Measurements from ENCODE around the gene RTL10. TPM values are rescaled to one million over a fixed set of nuclear protein-coding genes. Genes with fewer than 3 reads are reported as not detected.

Gene RTL10
- total and polyA plus RNA-seq, 2 of the 4 experiments (the other 2 are of a cell fraction) = 8.6 to 12.1 TPM

DNA sequence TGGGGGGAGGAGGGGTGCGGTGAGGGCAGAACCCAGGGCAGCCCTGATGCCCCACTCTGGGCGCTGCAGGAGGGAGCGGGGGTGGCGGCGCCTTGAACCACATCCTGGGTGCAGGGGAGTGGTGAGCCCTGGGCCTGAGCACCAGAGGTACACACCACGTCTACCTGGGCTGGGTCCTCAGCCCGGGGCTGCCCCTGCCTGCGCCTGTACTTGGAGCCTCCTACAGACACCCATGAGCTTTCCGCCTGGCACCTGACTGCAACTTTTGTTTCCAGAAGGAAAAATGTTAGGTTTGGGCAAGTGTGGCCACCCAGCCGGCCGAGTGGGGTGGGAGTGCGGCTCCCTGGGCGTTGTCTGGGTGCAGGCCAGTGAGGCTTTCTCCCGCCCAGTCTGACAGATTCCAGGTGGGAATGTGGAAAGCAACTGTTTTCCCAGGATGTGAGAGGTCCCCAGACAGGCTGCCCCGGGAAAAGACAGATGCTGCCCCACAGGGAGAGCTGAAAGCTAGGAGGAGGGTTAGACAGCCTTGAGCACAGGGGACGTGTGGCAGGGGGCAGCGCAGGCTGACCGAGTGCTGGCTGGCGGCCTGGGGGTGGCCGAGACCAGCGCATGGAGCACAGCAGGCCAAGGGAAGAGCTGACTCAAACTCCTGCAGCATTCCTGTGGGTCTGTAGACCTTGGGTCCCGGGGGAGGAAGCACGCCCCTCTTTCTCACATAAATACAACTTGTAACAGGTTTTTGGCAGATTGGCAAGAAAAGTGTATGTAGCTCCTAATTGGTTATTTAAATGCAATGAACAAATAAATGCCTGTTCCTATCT lies 44.1 kb downstream of the RTL10 start:
- no peak overlapping the region for H3K27ac ChIP-seq (ENCODE audit: insufficient read depth, low read length)
- TF ChIP-seq MXI1 (IDR thresholded peaks at IDR 0.05; ENCODE audit: borderline replicate concordance, low read depth, low read length) (0 out of 2 replicates have a peak, but pooled peaks have one; percentile 23), RCOR1 (IDR thresholded peaks at IDR 0.05; ENCODE audit: insufficient replicate concordance, low read length) (no peak), CHD1 (IDR thresholded peaks at IDR 0.05; ENCODE audit: low read depth, low read length) (no peak), CEBPB (IDR thresholded peaks at IDR 0.05; ENCODE audit: low read depth, low read length) (no peak), RFX5 (IDR thresholded peaks at IDR 0.05; ENCODE audit: low read depth, low read length) (no peak), NFE2L2 (IDR thresholded peaks at IDR 0.05; ENCODE audit: low read depth, low read length) (no peak), RAD21 (IDR thresholded peaks at IDR 0.05; ENCODE audit: low read length) (peak; percentile 34; the same call in 1 of the 2 replicates), SMC3 (IDR thresholded peaks at IDR 0.05; ENCODE audit: low read depth, low read length) (peak; percentile 6; the same call in 1 of the 2 replicates), MAZ (IDR thresholded peaks at IDR 0.05; ENCODE audit: borderline replicate concordance, low read depth, low read length) (peak; percentile 28; the same call in 1 of the 2 replicates), POLR2A (IDR thresholded peaks at IDR 0.05; ENCODE audit: low read depth, low read length) (no peak), BHLHE40 (IDR thresholded peaks at IDR 0.05; ENCODE audit: low read depth, low read length) (peak; percentile 21; the same call in 1 of the 2 replicates)
- TF ChIP-seq, protein P1, sequence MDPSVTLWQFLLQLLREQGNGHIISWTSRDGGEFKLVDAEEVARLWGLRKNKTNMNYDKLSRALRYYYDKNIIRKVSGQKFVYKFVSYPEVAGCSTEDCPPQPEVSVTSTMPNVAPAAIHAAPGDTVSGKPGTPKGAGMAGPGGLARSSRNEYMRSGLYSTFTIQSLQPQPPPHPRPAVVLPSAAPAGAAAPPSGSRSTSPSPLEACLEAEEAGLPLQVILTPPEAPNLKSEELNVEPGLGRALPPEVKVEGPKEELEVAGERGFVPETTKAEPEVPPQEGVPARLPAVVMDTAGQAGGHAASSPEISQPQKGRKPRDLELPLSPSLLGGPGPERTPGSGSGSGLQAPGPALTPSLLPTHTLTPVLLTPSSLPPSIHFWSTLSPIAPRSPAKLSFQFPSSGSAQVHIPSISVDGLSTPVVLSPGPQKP (IDR thresholded peaks at IDR 0.05; ENCODE audit: borderline replicate concordance, low read depth, low read length) = no peak
- TF ChIP-seq, protein P2, sequence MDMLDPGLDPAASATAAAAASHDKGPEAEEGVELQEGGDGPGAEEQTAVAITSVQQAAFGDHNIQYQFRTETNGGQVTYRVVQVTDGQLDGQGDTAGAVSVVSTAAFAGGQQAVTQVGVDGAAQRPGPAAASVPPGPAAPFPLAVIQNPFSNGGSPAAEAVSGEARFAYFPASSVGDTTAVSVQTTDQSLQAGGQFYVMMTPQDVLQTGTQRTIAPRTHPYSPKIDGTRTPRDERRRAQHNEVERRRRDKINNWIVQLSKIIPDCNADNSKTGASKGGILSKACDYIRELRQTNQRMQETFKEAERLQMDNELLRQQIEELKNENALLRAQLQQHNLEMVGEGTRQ (IDR thresholded peaks at IDR 0.05; ENCODE audit: low read depth, low read length) = no peak
- TF ChIP-seq, protein P3, sequence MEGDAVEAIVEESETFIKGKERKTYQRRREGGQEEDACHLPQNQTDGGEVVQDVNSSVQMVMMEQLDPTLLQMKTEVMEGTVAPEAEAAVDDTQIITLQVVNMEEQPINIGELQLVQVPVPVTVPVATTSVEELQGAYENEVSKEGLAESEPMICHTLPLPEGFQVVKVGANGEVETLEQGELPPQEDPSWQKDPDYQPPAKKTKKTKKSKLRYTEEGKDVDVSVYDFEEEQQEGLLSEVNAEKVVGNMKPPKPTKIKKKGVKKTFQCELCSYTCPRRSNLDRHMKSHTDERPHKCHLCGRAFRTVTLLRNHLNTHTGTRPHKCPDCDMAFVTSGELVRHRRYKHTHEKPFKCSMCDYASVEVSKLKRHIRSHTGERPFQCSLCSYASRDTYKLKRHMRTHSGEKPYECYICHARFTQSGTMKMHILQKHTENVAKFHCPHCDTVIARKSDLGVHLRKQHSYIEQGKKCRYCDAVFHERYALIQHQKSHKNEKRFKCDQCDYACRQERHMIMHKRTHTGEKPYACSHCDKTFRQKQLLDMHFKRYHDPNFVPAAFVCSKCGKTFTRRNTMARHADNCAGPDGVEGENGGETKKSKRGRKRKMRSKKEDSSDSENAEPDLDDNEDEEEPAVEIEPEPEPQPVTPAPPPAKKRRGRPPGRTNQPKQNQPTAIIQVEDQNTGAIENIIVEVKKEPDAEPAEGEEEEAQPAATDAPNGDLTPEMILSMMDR (conservative IDR thresholded peaks at IDR 0.05; ENCODE audit: low read depth, low read length) = peak; percentile 26

More for the DNA sequence above, 44.1 kb downstream of the RTL10 start:
- H2AFZ ChIP-seq (replicated peaks; ENCODE audit: low read length, poor library complexity) = peak overlapping the region; percentile 9
- H3K18ac ChIP-seq (ENCODE audit: low read depth, low read length) = no peak overlapping the region
- in situ Hi-C loops (cut with MboI; ENCODE audit: low sequenced_read_pairs) (no loop called here), dilution Hi-C loops (cut with HindIII; ENCODE audit: low sequenced_read_pairs, unreplicated experiment) (no loop called here), intact Hi-C loops (cut with micrococcal nuclease) (no loop called here)
- no peak overlapping the region for H4K5ac ChIP-seq (ENCODE audit: low read depth, low read length)
- ATAC-seq (ENCODE audit: low read depth) = peak; percentile 91
- H3K9ac ChIP-seq (ENCODE audit: low read depth, low read length) = no peak overlapping the region
- no peak overlapping the region for H2BK120ac ChIP-seq (ENCODE audit: low read depth, low read length)
- ChIA-PET POLR2A (ENCODE audit: unreplicated experiment) (no interaction called here), CTCF (no interaction called here)
- no peak overlapping the region for H3K56ac ChIP-seq (ENCODE audit: extremely low read depth, insufficient read depth, low read length)
- H3K4me2 ChIP-seq (ENCODE audit: low read depth, low read length) = no peak overlapping the region
- H4K20me1 ChIP-seq (ENCODE audit: insufficient read depth, low read length) = 0 out of 2 replicates have a peak, but pooled peaks cover 5% of the 10 kb centered on the region
- H3K23ac ChIP-seq (ENCODE audit: low read depth, low read length) = no peak overlapping the region
- H4K91ac ChIP-seq (ENCODE audit: insufficient read depth, low read depth, low read length) = no peak overlapping the region
- peaks cover 14% of the 10 kb centered on the region for H3K4me1 ChIP-seq (ENCODE audit: control insufficient read depth, insufficient read depth, low read length)
- no peak overlapping the region for H3K4me3 ChIP-seq (ENCODE audit: insufficient read depth, low read depth, low read length)
- no peaks in the 10 kb centered on the region for H3K79me1 ChIP-seq (ENCODE audit: low read depth in 1 of 2, low read length in 2 of 2)
- H2BK20ac ChIP-seq (ENCODE audit: low read depth, low read length) = no peak overlapping the region
- H2AK5ac ChIP-seq (ENCODE audit: low read depth, low read length) = no peak overlapping the region
- no peaks in the 10 kb centered on the region for H3K27me3 ChIP-seq (ENCODE audit: control insufficient read depth, insufficient read depth, low read length)
- DNase-seq = peak; percentile 81
- H2BK15ac ChIP-seq (ENCODE audit: low read depth, low read length) = no peak overlapping the region
- WGBS, 2 experiments (ENCODE audit: extremely low coverage in 2 of 2, insufficient read length in 1 of 2) = 81% methylated on average over 4 of the region's 23 CpGs; no CpG with 5 or more reads in 1 of the 2 experiments
- no peak overlapping the region for H3K14ac ChIP-seq (replicated peaks; ENCODE audit: low read depth, low read length)
- H2BK5ac ChIP-seq (ENCODE audit: low read depth, low read length, poor library complexity, severe bottlenecking) = no peak overlapping the region
- peaks cover 7% of the 10 kb centered on the region; the same call in 1 of the 2 replicates for H3K9me1 ChIP-seq (ENCODE audit: insufficient read depth, low read length)
- peak overlapping the region; percentile 65 for H2AK9ac ChIP-seq (replicated peaks; ENCODE audit: low read depth, low read length, poor library complexity)
- H3K4ac ChIP-seq (ENCODE audit: low read depth, low read length) = no peak overlapping the region
- H4K8ac ChIP-seq (ENCODE audit: low read depth in 2 of 2, low read length in 2 of 2) = 0 out of 4 replicates have a peak overlapping the region, but pooled peaks of 1 of the 2 experiments have one; percentile 5
- no peaks in the 10 kb centered on the region for H3K36me3 ChIP-seq (ENCODE audit: control insufficient read depth, insufficient read depth, low read length)
- BruUV-seq (replicated peaks) = no TSS peak
- H3K9me3 ChIP-seq (ENCODE audit: control insufficient read depth, insufficient read depth, low read length) = no peaks in the 10 kb centered on the region
